ENCODE results near the gene PTRH2. TPM values are rescaled to one million over a fixed set of nuclear protein-coding genes. Genes with fewer than 3 reads are reported as not detected.

PTRH2 gene
- total and polyA plus RNA-seq, 2 of the 8 experiments (the other 6 are each of a cell fraction or from before 2014, with no cell fraction given), result 39.4 to 43.2 TPM

GRCh38 chr17:59754552-59754951, 47.3 kb upstream of the PTRH2 start (continued):
- TF ChIP-seq TEAD4 (IDR thresholded peaks at IDR 0.05; ENCODE audit: low read depth, low read length), result no peak

Measured in H1 (cell line).